RCC 7860 (cell line): ENCODE results near the gene PCDHB6.
"Not testable (repeated sequence)": the region's sequence is repeated elsewhere in the genome, so short reads cannot be mapped to it uniquely, and the experiment has no call there.

ENCODE experiments used
- DNase-seq: peaks from one replicate; pipeline ENCODE4 v3.0.0-alpha.2; 2015; ENCODE audit warnings: low spot score
- FAIRE-seq: peaks from 2 replicates; lab custom pipeline; 2012; peaks lifted over from hg19 to GRCh38; lab: Jason Lieb, UNC

Gene PCDHB6

GRCh38 chr5:141201126-141201525 lies 51.3 kb downstream of the PCDHB6 start:
- not testable (repeated sequence) for FAIRE-seq, DNase-seq

GRCh38 chr5:141201646-141202045 lies 51.8 kb downstream of the PCDHB6 start:
- FAIRE-seq, DNase-seq: not testable (repeated sequence)
